Omental fat pad (tissue), 4 donors: ENCODE measurements around the gene NFIX. TPM values are rescaled to one million over a fixed set of nuclear protein-coding genes. Genes with fewer than 3 reads are reported as not detected.

Experiments
- ATAC-seq: fragments of 150-250 bp; one replicate; pipeline ENCODE4 v1.9.1; 2016; ENCODE audit warnings: mild to moderate bottlenecking, moderate library complexity; ENCODE audit not compliant: low FRiP score
- DNase-seq: peaks from one replicate; pipeline ENCODE4 v3.0.0-alpha.2; 2019; ENCODE audit warnings: low spot score
- total RNA-seq, 4 donors: library from RNA; depleted of rRNA; stranded (reverse); fragments of >200 nt; gene quantifications; one replicate each; pipeline ENCODE4 v1.1.0, GENCODE V29; 2016
- TF ChIP-seq, protein P1 (sequence below), 3 donors: fragments of 450-650 bp; IDR thresholded peaks; one replicate each; pipeline ENCODE4 v1.5.1; 2016 to 2017; ENCODE audit warnings: antibody characterized with exemption in 3 of 3, mild to moderate bottlenecking in 3 of 3, moderate library complexity in 2 of 3

NFIX gene
- total RNA-seq, 4 donors from 2014 or later, result 39.5 to 53.1 (median 43.0) TPM

DNA sequence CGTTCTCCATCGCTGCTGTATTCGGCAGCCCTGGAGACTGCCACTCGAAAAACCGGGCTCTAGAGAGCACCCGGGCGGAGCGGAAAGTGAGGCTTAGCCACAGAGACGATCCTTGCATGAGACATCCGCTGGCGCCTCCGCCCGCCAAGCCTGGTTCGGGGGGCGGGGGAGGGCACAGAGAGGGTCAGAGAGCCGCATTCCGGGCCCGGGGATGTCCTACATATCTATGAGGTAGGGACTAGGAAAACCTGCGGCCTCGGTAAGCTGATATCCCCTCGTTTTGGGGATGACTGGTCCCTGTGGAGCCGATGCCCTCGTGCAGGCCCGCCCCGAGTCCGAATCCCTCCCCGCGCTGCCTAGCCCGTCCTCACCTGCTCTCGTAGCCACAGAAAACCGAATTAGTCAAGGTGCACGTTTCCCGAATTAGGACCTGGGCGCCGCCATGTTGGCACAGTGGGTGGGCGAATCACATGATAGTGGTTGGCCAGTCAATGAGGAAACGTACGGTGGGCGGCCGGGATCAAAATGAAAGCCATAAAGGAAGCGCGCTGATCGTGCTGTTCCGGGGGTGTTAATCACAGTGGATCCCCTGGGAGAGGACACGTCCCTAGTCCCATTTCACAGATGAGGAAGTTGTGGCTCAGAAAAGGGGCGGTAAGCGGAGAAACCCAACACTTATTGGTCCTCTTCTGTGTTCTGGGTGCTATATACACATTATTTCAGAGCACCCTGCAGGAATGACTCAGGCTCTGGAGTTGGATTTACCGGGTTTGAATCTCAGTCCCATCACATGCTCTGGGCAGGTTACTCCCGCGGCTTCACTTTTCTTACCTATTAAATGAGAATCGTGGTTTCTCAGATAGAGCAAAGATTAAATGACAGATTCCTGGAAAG lies 121.3 kb downstream of the NFIX start, which contains the start of gene TRMT1:
TSS of gene TRMT1 (minus strand) at position 459 of the 894 bp plus-strand sequence. CDS start at position 118, 341 bp downstream.
- peak; percentile 49 for ATAC-seq

DNA sequence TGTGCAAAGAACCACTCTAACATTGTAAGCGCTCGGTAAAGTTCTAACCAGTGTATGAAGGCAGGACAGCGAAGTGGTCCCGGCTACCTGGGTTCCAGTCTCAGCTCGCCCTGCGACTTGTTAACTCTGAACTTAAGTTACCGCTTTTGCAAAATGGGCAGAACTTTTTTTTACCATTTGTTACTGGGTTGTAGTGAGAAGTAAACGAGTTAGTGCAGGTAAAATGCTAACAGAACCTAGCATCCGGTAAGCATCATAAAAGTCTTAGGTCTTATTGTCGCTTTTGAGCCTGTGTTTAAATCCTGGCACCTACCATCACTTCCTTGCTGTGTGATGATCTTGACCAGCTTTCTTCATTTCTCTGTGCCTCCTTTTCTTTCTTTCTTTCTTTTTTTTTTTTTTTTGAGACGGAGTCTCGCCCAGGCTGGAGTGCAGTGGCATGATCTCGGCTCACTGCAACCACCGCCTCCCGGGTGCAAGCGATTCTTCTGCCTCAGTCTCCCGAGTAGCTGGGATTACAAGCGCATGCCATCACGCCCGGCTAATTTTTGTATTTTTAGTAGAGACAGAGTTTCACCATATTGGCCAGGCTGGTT lies 122.0 kb downstream of the NFIX start:
- DNase-seq (no peak), ATAC-seq (no peak)
- TF ChIP-seq, protein P1, sequence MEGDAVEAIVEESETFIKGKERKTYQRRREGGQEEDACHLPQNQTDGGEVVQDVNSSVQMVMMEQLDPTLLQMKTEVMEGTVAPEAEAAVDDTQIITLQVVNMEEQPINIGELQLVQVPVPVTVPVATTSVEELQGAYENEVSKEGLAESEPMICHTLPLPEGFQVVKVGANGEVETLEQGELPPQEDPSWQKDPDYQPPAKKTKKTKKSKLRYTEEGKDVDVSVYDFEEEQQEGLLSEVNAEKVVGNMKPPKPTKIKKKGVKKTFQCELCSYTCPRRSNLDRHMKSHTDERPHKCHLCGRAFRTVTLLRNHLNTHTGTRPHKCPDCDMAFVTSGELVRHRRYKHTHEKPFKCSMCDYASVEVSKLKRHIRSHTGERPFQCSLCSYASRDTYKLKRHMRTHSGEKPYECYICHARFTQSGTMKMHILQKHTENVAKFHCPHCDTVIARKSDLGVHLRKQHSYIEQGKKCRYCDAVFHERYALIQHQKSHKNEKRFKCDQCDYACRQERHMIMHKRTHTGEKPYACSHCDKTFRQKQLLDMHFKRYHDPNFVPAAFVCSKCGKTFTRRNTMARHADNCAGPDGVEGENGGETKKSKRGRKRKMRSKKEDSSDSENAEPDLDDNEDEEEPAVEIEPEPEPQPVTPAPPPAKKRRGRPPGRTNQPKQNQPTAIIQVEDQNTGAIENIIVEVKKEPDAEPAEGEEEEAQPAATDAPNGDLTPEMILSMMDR (IDR thresholded peaks at IDR 0.05), result no peak

More for the DNA sequence above, 121.3 kb downstream of the NFIX start, which contains the start of gene TRMT1:
- peak; percentile 93 for DNase-seq
- TF ChIP-seq, protein P1 (IDR thresholded peaks at IDR 0.05), result no peak

DNA sequence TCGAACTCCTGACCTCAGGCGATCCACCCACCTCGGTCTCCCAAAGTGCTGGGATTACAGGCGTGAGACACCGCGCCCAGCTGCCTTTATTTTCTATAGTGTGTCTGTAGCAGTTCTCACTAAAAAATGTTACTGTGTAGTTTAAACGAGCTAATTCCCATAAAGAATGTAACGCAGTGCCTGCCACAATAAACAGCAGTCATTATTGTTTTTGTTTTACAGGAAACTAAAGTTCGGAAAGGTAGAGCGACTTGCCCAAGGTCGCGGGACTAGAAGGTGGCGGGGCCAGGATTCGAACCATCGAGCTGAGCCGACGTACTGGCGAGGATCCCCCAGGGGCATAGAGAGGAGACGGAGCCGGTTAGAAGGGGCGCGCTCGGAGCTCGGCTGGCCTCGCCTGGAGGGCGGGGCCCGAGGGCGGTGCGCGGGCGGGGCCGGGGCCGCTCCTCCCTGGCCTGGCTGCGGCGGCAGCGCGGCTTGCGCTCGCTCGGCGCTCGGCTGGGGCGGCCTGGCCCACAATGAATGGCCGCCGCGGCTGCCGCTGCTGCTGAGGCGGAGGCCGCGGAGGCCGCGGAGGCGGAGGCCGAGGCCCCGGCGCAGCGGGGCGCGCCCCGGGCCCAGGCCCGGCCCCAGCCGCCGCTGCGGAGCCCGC lies 122.6 kb downstream of the NFIX start, which contains the start of gene NACC1:
TSS of gene NACC1 (plus strand) at position 493 of the 652 bp plus-strand sequence. CDS start 16,944 bp downstream, outside the sequence.
- peak; percentile 86 for ATAC-seq
- TF ChIP-seq, protein P1 (IDR thresholded peaks at IDR 0.05), result no peak
- no peak for DNase-seq

DNA sequence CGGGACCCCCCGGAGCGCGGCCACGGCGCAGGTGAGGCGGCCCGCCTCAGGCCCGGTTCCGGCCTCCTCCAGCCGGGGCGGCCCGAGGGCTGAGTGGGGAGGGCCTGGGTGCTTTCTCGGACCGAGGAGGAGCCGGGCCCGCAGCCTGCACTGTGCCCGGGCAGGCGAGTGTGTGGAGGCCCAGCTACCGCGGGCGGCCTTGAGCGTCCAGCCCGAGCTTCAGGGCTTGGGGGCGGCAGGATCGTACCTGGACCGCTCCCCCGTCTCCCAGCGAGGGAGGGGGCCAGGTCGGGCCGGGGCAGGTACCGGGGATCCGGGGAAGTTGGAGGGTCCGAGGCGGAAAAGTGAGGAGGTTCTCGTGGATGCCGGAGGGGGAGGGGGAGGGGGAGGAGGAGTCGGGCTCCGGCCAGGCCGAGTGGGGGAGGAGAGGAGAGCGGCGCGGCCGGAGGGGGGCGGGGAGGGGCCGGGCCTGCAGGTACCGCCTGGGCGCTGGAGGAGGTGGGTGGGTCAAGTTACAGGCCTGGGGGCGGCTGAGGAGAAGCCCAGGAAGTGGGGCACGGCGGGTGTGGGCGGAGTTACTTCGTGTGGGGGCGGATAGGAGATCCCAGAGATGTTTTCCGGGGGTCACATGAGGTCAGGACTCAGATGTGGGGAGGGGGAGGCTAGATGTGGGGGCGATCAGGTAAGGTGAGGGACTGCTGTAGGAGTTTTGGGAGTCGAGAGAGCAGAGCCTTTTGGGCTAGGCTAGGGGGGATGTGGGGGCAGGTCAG lies 123.3 kb downstream of the NFIX start:
- DNase-seq (no peak), ATAC-seq (peak; percentile 41)
- TF ChIP-seq, protein P1 (IDR thresholded peaks at IDR 0.05), result no peak

DNA sequence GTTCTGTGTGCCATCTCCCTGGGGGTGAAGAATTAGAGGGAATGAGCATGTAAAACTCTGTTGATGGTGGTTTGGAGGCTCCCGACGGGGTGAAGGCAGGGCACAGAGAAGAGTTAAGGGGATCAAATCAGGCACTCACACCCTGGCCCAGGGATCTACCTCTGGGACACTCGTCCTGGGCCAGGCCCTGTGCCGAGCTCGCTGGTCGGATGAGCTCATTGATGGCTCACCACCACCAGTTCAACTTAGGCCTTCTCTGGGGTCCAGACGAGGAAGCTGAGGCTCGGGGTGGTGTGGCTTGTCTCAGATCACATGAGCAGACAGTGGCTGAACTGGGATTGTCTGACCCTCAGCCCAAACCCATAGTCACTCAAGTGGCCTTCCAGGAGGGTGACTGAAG lies 124.4 kb downstream of the NFIX start:
- TF ChIP-seq, protein P1 (IDR thresholded peaks at IDR 0.05), result no peak
- ATAC-seq (no peak), DNase-seq (no peak)

DNA sequence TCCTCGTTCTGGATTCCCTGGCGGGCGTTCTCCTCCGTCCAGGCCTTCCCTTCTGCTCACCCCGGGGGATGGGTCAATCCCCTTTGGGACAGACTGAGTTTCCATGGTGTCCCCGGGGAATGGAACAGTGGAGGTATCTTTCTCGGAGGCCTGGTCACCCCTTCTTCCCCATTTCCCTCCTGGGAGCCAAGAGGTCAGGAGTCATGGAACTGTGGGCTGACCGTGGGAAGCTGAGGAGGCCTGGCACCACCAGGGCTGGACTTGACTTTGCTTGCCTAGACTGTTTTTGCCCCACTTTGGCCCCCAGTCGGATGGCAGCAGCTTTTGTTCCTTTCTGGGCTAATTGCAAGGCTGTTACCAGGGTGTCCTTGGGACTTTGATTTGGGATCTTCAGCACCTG lies 124.8 kb downstream of the NFIX start:
- TF ChIP-seq, protein P1 (IDR thresholded peaks at IDR 0.05), result no peak
- DNase-seq (no peak), ATAC-seq (no peak)
